WTC11 (cell line): ENCODE measurements around the gene MAGEB3. TPM values are rescaled to one million over a fixed set of nuclear protein-coding genes. Genes with fewer than 3 reads are reported as not detected.

Experiments used
- ATAC-seq: fragments of 200-7000 bp; cut with Tn5 transposase; 2 replicates; pipeline ENCODE4 v1.10.0; 2021; ENCODE audit warnings: mild to moderate bottlenecking, moderate library complexity
- CTCF ChIA-PET: fragments of 300-600 bp; sonication (Branson Sonifier 250); formaldehyde crosslinking; loops from one replicate; lab custom pipeline; 2021; ENCODE audit warnings: antibody characterized with exemption; lab: Charles Lee
- POLR2A ChIA-PET: fragments of 350-600 bp; sonication (Branson Sonifier 250); formaldehyde crosslinking; loops from one replicate; lab custom pipeline; 2021; ENCODE audit warnings: antibody characterized with exemption; lab: Charles Lee
- DNase-seq: peaks from one replicate; pipeline ENCODE4 v3.0.0; 2021; ENCODE audit warnings: low spot score
- H3K27ac Mint-ChIP-seq: 2 replicates; pipeline ENCODE4 v1.8.0; 2021; ENCODE audit warnings: mixed read lengths
- H3K27me3 Mint-ChIP-seq: 2 replicates; pipeline ENCODE4 v1.8.0; 2021; ENCODE audit warnings: low read depth, mild to moderate bottlenecking, moderate library complexity, mixed read lengths
- H3K36me3 Mint-ChIP-seq: 2 replicates; pipeline ENCODE4 v1.8.0; 2021; ENCODE audit warnings: mixed read lengths
- H3K4me1 Mint-ChIP-seq: 2 replicates; pipeline ENCODE4 v1.8.0; 2022; ENCODE audit warnings: mixed read lengths
- H3K4me3 Mint-ChIP-seq: 2 replicates; pipeline ENCODE4 v1.8.0; 2021; ENCODE audit warnings: mild to moderate bottlenecking, moderate library complexity, mixed read lengths
- H3K9me3 Mint-ChIP-seq: 2 replicates; pipeline ENCODE4 v1.8.0; 2021; ENCODE audit warnings: mixed read lengths
- ATF1 ChIP-seq: sonication (generic); formaldehyde crosslinking; IDR thresholded peaks from 2 replicates; pipeline ENCODE4 v1.8.1; 2023; ENCODE audit warnings: mild to moderate bottlenecking, moderate library complexity, missing genetic modification reagents
- ATF3 ChIP-seq: sonication (generic); formaldehyde crosslinking; conservative IDR thresholded peaks from 2 replicates; pipeline ENCODE4 v1.8.1; 2022; ENCODE audit warnings: mild to moderate bottlenecking, missing genetic modification reagents
- E2F4 ChIP-seq: sonication (generic); formaldehyde crosslinking; IDR thresholded peaks from 2 replicates; pipeline ENCODE4 v1.8.1; 2022; ENCODE audit warnings: low read depth, mild to moderate bottlenecking, moderate library complexity, missing genetic modification reagents, borderline replicate concordance
- E2F5 ChIP-seq: sonication (generic); formaldehyde crosslinking; IDR thresholded peaks from 2 replicates; pipeline ENCODE4 v1.8.1; 2022; ENCODE audit warnings: mild to moderate bottlenecking, moderate library complexity, missing genetic modification reagents
- ERG ChIP-seq: fragments of 250-450 bp; sonication (Bioruptor Pico); IDR thresholded peaks from 2 replicates; pipeline ENCODE4 v1.8.0; 2021; ENCODE audit warnings: mild to moderate bottlenecking
- ETV6 ChIP-seq: sonication (generic); formaldehyde crosslinking; IDR thresholded peaks from 2 replicates; pipeline ENCODE4 v1.8.1; 2022; ENCODE audit warnings: mild to moderate bottlenecking, missing genetic modification reagents
- FOXP1 ChIP-seq: sonication (generic); formaldehyde crosslinking; IDR thresholded peaks from 2 replicates; pipeline ENCODE4 v1.8.0; 2022; ENCODE audit warnings: missing genetic modification reagents, mild to moderate bottlenecking, moderate library complexity, borderline replicate concordance
- GABPB1 ChIP-seq: sonication (generic); formaldehyde crosslinking; IDR thresholded peaks from 2 replicates; pipeline ENCODE4 v1.8.1; 2023; ENCODE audit warnings: mild to moderate bottlenecking, missing genetic modification reagents
- MAX ChIP-seq: sonication (generic); formaldehyde crosslinking; IDR thresholded peaks from 2 replicates; pipeline ENCODE4 v1.8.0; 2022; ENCODE audit warnings: mild to moderate bottlenecking, missing genetic modification reagents
- NFATC4 ChIP-seq: fragments of 250-450 bp; sonication (Bioruptor Pico); IDR thresholded peaks from 2 replicates; pipeline ENCODE4 v1.9.0; 2021; ENCODE audit warnings: mild to moderate bottlenecking
- NFE2L1 ChIP-seq: sonication (generic); formaldehyde crosslinking; IDR thresholded peaks from 2 replicates; pipeline ENCODE4 v1.8.1; 2023; ENCODE audit warnings: missing genetic modification reagents
- SMAD4 ChIP-seq: sonication (generic); formaldehyde crosslinking; IDR thresholded peaks from 2 replicates; pipeline ENCODE4 v1.8.0; 2022; ENCODE audit warnings: mild to moderate bottlenecking, missing genetic modification reagents
- STAT6 ChIP-seq: sonication (generic); formaldehyde crosslinking; conservative IDR thresholded peaks from 2 replicates; pipeline ENCODE4 v1.8.1; 2023; ENCODE audit warnings: mild to moderate bottlenecking, low read depth, missing genetic modification reagents, moderate library complexity
- TEAD1 ChIP-seq: sonication (generic); formaldehyde crosslinking; IDR thresholded peaks from 2 replicates; pipeline ENCODE4 v1.8.0; 2022; ENCODE audit warnings: mild to moderate bottlenecking, missing genetic modification reagents
- USF2 ChIP-seq: sonication (generic); formaldehyde crosslinking; IDR thresholded peaks from 2 replicates; pipeline ENCODE4 v1.8.1; 2023; ENCODE audit warnings: mild to moderate bottlenecking, missing genetic modification reagents, moderate library complexity
- ZNF232 ChIP-seq: sonication (generic); formaldehyde crosslinking; IDR thresholded peaks from 2 replicates; pipeline ENCODE4 v1.8.0; 2022; ENCODE audit warnings: mild to moderate bottlenecking, missing genetic modification reagents
- ZNF317 ChIP-seq: sonication (generic); formaldehyde crosslinking; IDR thresholded peaks from 2 replicates; pipeline ENCODE4 v1.8.1; 2023; ENCODE audit warnings: low read depth, mild to moderate bottlenecking, moderate library complexity, missing genetic modification reagents, borderline replicate concordance
- ZSCAN18 ChIP-seq: fragments of 250-450 bp; sonication (Bioruptor Pico); IDR thresholded peaks from 2 replicates; pipeline ENCODE4 v2.1.2; 2022; ENCODE audit warnings: mild to moderate bottlenecking, moderate library complexity
- total RNA-seq: library from RNA; stranded (reverse); gene quantifications from 3 replicates; pipeline ENCODE4 v1.2.3, GENCODE V29; 2021

MAGEB3 gene
- total RNA-seq, 1 experiment from 2014 or later: 0.11 TPM

GRCh38 chrX:30241724-30242415, 11.4 kb downstream of the MAGEB3 start, which contains the start of gene MAGEB4:
TSS of gene MAGEB4 (plus strand) at chrX:30242000. CDS start at chrX:30242136, 136 bp downstream.
- DNase-seq (no peak), ATAC-seq (peak; percentile 62)
- H3K36me3 Mint-ChIP-seq: no peaks in the 10 kb centered on the region
- ChIA-PET CTCF (no interaction called here), POLR2A (no interaction called here)
- TF ChIP-seq FOXP1: no peak
- TF ChIP-seq ERG (CRISPR knock-in tag): no peak
- TF ChIP-seq ATF1 (CRISPR knock-in tag): no peak
- TF ChIP-seq ATF3 (CRISPR knock-in tag): no peak
- TF ChIP-seq ZNF232 (CRISPR knock-in tag): no peak
- no peak for TF ChIP-seq ZSCAN18 (CRISPR knock-in tag)
- no peak for TF ChIP-seq E2F4 (CRISPR knock-in tag)
- no peak for TF ChIP-seq E2F5 (CRISPR knock-in tag)
- no peak for TF ChIP-seq USF2 (CRISPR knock-in tag)
- no peak for TF ChIP-seq NFATC4
- no peak for TF ChIP-seq GABPB1
- no peak for TF ChIP-seq NFE2L1 (CRISPR knock-in tag)
- no peak for TF ChIP-seq SMAD4 (CRISPR knock-in tag)
- TF ChIP-seq MAX (CRISPR knock-in tag): no peak
- H3K4me1 Mint-ChIP-seq: peaks cover 16% of the 10 kb centered on the region; the same call in 1 of the 2 replicates
- H3K9me3 Mint-ChIP-seq: no peaks in the 10 kb centered on the region; the same call in 1 of the 2 replicates
- no peak within 1 kb of the TSS for H3K27ac Mint-ChIP-seq
- no peak within 1 kb of the TSS for H3K4me3 Mint-ChIP-seq
- H3K27me3 Mint-ChIP-seq: no peaks in the 10 kb centered on the region; the same call in 1 of the 2 replicates

GRCh38 chrX:30246769-30247489, 16.5 kb downstream of the MAGEB3 start, which contains the start of gene MAGEB1:
TSS of gene MAGEB1 (plus strand) at chrX:30247146. CDS start at chrX:30250494, 3,348 bp downstream.
- Mint-ChIP-seq H3K36me3 (no peaks in the 10 kb centered on the region), H3K27me3 (no peaks in the 10 kb centered on the region; the same call in 1 of the 2 replicates), H3K27ac (no peak within 1 kb of the TSS)
- peak; percentile 97 for ATAC-seq
- TF ChIP-seq ZNF317 (CRISPR knock-in tag) (no peak), TEAD1 (CRISPR knock-in tag) (no peak), ETV6 (CRISPR knock-in tag) (0 out of 2 replicates have a peak, but pooled peaks have one; percentile 35), MAX (CRISPR knock-in tag) (0 out of 2 replicates have a peak, but pooled peaks have one; percentile 30), STAT6 (CRISPR knock-in tag) (no peak)
- TF ChIP-seq, all 79 proteins: peak for 2
- DNase-seq: peak; percentile 62
- ChIA-PET CTCF (no interaction called here), POLR2A (no interaction called here)
- Mint-ChIP-seq H3K4me3 (no peak within 1 kb of the TSS), H3K9me3 (peaks cover 5% of the 10 kb centered on the region), H3K4me1 (peaks cover 16% of the 10 kb centered on the region; the same call in 1 of the 2 replicates)
